GM19023 (cell line): ENCODE results near the gene COG6.

ENCODE experiments used
- ATAC-seq: cut with Tn5 transposase; IDR thresholded peaks from one replicate; pipeline ENCODE4 v1.9.1; 2021; ENCODE audit warnings: mild to moderate bottlenecking, moderate library complexity; ENCODE audit not compliant: unreplicated experiment

The COG6 gene

DNA sequence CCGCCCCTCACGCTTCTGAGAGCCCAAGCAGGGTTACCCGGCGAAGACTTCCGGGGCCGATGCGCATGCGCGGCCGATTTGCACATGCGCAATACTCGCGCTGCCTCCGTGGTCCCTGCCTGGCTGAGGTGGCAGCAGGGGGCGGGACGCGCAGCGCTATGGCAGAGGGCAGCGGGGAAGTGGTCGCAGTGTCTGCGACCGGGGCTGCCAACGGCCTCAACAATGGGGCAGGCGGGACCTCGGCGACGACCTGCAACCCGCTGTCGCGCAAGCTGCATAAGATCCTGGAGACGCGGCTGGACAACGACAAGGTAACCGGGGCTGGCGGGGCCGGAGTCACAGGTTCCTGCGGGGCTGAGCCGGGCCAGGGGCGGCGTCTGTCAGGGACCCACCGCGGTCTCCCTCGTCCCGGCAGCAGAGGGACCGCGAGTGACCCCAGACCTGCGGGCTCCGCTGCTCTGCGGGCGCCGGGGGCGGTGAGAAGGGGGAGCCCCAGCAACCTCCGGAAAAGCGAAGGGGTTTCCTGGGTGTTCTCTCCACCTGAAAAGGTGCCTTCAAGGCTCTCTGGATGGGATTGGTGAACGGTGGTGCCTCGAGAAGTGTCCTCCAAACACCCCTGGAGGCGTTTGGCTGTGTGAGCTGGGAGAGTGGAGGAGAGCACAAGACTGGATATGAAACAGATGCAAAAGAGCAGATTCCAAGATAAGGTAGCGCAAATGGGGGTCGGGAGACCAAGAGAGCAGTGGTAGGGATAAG is at the start of gene COG6:
Gene COG6 (plus strand): TSS at position 94 of the 756 bp plus-strand sequence. CDS start 65 bp downstream, at position 159.
- ATAC-seq, result peak; percentile 96

DNA sequence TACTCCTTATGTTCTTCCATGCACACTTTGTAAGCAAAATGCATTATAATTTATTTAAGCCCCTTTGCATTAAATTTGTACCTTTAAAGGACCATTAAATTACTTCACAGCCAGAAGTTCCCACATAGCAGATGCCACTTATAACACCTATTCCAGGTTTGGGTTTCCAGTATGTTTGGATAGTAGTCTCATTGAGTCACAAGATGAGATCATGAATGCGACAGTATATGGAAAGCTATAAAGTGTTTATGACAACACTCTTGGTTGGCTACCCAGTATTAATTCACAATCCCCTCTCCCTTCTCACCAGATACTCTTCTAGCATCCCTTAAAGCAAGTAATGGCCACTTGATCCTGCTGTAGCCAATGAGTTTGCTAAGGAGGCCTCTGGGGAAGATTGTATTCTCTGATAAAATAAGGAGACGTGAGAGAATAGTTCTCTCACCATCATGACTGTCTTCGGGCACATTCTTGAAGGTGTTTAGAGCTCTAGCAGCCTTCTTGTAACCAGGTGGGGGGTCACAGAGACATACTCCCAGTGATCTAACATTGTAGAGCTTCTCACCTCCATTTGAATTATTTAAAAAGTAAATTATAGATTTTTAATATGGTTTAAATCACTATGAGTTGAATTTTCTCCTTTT is 49.7 kb upstream of the COG6 start:
- no peak for ATAC-seq

DNA sequence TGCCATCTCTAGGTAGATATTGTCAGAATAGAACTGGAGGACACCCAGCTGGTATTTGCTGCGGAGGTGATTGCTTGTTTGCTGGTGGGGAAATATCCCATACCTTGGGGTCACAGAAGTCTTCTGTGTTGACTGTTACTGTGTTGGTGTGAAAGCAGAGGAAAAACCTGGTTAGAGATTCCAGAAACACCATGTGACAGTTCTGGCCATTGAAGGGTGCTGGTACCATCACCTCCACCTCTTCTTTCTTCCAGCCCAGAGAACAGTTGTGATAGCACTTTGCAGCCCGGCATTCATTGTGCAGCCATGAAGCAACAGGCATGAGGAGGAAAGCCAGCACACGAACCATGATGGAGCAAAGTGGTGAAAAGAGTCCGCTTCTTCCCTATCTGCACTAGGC is 47.6 kb upstream of the COG6 start:
- no peak for ATAC-seq

DNA sequence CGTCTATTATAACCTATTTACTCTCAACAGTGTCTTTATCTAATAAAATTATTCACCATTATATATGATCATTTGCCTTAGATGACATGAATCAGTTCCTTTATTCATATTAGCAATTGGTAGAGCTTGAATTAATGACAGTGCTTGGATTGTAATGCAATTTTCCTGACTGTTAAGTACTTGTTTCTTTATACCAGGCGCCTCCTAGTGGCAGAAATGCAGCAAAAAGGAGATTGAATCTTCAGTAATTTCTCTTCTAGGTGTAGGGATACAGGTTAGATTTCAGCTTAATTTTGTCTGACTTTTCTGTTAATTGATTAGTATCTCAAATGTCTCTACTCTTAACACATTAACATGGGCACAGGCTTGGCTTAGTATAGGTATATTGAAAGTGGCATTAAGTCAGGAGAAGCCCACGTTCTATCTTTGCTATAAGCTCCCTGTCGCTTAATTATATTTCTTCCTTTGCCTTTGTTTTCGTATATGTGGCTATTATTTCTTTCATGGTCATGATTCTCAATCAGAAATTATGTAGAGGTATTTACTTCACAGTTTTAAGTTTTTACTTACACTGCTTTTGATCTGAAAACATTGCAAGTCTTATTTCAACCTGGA is 43.3 kb upstream of the COG6 start:
- ATAC-seq, result no peak

DNA sequence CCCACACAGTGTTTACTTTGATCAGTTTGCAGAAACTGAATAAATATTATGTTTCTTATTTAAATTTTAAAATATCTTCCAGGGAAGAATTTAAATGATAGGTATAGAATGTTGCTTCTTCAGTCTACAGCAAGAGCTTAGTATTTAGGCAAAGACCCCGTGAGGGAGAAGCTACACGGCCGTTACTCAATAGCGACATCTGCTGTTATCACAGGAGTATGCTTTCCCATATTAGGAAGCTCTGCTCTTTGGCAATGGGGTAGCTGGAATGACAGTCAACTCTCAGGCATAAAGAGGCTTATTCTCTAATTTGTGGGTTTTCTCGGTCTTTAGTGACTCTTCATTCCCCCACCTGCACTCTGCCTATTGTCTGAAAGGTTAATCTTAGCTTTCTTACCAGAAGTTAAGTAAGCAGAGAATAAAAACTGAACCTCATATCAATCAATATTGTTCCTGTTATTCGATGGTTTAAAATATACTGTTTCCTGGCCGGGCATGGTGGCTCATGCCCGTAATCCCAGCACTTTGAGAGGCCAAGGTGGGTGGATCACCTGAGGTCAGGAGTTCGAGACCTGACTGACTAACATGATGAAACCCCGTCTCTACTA is 39.3 kb upstream of the COG6 start:
- ATAC-seq, result peak; percentile 62

DNA sequence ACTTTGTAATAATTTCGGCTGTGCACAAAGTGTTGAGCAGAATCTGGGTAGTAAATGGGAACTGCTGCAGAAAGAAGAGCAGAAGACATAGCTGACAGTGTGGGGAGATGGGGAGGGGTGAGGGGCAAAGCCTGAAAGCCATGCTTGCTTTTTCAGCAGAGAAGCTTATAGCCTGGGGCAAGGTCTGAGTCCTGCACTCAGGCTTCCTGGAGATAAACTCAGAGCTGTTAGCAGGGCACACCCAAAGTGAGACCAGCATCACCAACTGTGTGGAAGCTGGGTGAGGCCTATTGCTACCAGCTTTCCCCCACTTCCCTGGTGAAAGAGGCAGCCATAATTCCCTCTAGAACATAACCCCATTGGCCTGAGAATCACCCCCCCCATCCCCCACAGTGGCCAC is 36.9 kb upstream of the COG6 start:
- ATAC-seq, result no peak

DNA sequence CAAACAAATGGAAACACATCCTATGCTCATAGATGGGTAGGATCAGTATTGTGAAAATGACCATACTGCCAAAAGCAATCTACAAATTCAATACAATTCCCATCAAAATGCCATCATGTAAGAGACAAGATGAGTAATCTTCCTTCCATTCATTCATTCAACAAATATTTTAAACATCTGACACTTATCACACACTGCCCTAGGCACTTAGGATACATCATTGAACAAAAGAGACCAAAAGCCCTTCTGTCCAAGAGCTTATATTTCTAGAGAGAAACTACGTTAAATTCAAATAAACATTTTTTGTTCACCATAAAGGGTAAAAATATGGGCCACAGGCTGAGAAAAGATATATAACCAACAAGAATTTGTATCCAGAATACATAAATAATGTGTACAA is 32.0 kb upstream of the COG6 start:
- ATAC-seq, result no peak

DNA sequence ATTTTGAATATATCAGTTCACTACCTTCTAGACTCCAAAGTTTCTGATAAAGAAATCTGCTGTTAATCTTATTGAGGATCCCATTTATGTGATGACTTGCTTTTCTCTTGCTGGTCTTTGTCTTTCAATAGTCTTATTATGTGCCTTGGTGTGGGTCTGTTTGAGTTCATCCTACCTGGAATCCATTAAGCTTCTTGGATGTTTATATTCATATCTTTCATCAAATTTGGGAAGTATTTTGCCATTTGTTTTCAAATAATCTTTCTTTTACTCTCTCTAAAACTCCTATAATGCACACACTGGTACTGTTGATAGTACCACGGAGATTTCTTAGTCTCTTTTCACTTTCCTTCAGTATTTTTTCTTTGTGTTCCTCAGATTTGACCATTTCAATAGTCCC is 24.2 kb upstream of the COG6 start:
- no peak for ATAC-seq

DNA sequence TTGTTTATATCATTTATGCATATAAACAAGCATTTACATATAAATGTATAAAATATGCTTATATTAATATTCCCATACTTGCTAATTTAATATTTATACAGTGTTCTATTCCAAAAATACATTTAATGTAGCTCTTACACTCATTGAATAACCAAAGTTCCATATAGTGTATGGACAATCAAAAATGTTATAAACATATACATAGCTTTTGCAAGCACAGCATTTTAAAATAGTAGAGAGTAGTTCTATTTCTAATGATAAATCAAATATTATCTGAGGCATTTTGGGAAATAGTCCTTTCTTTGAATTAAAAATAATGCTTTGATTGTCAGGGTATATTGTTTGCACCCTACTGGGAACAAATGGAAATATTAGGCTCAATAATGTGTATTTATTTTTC is 22.5 kb upstream of the COG6 start:
- no peak for ATAC-seq

DNA sequence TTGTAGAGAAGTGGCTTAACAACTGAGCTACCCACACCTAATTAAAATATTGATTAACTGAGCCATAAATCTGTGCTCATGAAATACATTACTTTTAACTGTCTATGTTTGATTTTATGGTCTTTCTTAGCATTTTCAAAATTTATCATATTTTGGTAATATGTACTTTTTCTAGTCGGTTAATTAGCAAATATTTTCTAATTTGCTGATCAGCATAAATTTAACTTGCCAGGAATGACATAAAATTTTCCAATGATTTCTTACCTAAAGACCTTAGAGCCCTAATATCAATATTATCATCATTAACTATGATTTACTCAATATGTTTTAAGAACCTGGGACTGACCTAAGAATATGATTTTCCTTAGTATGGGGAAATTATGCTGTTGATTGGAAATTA is 19.9 kb upstream of the COG6 start:
- ATAC-seq, result no peak

DNA sequence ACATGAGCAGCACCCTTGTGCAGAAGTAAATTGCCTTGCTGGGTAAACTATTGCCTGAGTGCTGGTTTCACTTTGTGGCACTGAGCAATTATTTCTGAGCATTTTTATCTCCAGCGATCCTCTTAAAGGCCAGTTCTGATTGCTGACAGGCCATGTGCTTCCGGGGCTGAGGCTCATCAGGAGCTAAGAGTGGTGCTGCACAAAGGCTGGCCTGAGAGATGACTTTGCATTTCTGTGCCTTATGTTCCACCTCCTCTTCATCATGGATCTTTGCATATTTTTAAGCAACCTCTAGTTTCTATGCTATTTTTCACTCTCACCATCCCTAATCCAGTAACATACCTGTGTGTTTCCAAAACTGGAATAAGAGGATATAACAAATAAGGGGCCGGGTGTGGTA is 17.6 kb upstream of the COG6 start:
- no peak for ATAC-seq

DNA sequence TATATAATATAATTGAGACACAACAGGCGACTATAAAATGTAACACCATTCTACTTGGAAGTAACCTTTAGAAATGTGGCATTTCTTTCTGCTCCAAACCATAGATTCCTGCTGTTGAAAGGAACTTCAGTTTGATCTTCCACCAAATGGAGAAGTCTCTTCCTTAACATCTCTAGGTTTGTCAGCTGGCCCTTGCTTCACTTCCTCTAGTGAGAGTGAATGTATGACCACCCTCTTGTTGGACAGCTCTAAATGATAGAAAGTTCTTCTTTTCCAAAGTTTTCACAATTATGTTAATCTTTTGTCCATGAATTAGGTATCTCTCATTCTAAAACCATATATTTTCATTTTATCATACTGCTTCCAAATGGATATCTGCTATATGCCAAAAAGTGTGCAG is 13.8 kb upstream of the COG6 start:
- no peak for ATAC-seq

DNA sequence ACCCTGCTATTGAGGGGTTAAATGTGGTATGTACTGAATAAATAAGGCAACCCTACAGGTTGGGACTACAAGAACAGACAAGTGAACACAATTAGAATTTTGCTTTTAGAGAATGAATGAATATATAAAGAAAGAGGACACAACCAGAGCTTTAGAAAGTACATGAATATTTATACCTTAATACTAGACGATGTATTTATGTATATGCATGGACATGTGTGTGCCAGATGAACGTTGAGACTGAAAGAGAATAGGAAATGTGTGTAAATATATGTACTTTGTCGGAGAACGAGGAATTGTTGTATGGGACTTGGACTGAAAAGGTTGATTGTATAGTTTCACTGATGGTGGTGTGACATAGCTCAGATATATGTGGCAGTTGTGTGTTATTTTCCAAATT is 9.3 kb upstream of the COG6 start:
- ATAC-seq, result no peak

DNA sequence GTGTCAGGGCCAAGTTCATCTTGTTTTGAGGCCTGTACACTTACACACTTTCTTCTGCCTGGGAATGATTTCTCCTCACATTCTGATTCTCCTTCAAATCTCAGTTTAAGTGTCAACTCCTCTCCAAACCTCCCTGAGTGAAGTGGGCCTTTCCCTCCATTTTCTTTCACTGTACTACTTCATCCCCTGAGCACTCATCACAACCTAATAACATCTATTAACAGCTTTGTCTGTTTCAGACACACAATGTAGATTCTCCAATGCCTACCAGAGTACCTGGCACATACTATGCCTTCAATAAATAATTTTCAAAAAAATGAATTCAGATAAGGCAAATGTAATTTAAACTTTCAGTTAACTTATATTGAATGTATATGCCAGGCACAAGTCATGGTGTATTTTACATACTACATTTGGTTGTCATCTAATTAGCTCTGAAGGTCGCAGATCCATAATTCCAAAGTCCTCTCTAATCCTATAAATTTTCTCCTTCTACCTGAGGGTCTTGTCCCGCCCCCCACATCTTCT is 357 bp upstream of the COG6 start:
- peak; percentile 1 for ATAC-seq

DNA sequence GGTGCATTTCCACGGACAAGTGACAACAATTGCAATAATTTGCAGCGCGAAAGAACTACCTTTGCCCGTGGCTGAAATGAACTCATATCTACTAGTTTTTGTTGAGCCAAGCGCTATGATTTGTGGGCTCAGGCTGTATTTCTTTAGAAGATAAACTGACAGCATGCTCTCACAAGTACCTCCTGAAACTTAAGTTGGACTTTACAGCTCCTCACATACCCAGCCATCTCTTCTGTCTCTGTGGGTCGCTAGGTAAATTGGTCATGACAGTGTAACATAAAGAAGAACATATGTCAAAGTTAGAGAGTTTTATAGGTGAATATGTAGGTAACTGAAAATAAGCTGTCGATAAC is 839 bp downstream of the COG6 start:
- peak; percentile 7 for ATAC-seq

DNA sequence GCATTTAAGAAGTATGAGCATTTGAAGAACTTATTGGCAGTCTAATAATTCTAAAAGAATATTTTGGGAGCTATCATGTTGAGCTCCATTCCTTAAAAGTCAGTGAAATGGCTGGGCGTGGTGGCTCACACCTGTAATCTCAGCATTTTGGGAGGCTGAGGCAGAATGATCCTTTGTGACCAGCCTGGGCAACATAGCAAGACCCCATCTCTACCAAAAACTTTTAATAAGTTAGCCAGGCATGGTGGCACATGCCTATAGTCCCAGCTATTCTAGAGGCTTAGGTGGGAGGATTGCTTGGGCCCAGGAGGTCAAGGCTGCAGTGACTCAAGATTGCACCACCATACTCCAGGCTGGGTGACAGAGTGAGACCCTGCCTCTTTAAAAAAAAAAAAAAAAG is 8.0 kb downstream of the COG6 start:
- ATAC-seq, result no peak

DNA sequence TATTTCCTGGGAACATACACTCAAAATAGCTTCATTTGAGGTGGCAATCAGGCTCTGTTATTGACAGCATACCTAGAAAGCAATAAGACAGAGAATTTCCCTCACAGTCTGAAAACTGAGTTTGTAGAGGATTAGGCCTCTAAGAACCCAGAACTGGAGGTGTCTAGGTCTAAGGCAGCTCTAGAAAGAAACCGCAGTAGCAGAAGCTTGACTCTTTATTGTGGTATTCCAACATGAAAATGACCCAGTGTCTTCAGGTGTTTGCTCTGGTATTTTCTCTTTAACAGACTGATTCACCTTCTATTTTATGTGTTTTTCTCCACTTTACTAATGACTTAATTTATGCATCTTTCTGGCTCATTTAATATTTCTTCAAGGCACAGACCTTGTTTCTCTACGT is 8.5 kb downstream of the COG6 start:
- no peak for ATAC-seq

DNA sequence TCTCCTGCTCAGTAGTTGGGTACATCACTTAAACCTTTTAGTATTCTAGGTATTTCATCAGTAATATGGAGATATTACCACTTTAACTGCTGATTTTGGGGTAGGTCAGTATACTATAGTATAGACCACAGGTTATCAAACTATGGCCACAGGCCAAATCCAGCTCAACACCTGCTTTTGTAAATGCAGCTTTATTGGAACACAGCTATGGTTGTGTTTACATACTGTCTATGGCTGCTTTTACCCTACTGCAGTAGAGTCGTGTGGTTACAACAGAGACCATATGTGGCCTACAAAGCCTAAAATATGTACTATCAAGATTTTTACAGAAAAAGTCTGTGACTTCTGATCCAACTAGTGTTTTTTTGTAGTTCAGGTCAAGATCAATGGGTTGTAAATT is 10.3 kb downstream of the COG6 start:
- no peak for ATAC-seq

DNA sequence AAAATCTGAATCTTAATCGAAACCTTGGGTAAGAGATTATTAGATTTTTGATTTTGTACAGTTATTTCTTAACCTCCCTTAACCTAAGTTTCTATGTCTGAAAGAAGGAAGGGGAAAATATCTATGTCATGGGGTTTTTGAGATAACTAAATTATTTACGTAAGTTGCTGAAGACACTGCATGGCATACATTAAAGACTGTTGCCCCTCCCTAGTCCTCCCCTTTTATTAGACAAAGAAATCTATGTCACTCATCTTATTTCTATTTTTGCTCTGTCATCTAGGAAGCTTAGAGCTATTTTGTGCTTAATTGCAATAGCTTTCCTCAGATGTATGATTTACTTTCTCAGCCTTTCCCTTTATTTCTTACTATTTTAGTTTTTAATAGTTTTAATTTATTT is 15.0 kb downstream of the COG6 start:
- no peak for ATAC-seq

DNA sequence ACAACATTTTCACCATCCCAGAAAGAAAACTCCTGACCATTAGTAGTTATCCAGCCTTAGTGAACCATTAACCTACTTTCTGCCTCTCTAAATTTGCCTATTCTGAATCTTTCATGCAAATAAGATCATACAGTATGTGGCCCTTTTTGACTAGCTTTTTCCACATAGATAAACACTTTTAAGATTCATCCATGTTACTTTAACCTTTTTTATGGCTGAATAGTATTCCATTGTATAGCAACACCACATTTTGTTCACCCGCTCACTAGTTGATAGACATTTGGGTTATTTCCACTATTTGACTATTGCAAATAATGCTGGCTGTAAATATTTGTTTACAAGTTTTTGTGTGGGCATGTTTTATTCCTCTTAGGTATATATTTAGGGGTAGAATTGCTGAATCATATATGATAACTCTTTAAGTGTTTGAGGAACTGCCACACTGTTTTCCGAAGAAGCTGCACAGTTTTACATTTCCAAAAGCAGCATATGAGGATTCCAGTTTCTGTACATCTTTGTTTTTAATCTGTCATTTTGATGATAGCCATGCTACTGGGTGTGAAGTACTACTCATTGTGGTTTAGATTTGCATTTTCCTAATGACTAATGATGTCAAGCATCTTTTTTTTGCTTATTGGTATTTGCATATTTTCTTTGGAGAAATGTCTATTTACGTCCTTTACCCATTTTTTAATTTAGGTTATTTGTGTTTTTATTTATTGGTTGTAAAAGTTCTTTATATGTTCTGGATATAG is 17.1 kb downstream of the COG6 start:
- ATAC-seq, result no peak

DNA sequence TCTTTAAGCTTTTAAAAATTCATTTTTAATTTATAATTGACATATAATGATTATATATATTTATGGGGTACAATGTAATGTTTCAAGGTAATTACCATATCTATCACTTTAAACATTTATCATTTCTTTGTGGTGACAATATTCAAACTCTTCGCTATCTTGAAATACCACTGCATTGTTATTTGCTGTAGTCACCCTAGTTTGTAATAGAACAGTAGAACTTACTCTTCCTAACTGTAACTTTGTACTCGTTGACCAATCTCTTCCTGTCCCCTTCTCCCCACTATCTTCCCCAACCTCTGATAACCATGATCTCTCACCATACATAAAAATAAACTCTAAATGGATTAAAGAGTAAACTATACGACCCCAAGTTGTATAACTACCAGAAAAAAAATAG is 20.4 kb downstream of the COG6 start:
- no peak for ATAC-seq
